ENCODE measurements around the gene SV2A.

DNA sequence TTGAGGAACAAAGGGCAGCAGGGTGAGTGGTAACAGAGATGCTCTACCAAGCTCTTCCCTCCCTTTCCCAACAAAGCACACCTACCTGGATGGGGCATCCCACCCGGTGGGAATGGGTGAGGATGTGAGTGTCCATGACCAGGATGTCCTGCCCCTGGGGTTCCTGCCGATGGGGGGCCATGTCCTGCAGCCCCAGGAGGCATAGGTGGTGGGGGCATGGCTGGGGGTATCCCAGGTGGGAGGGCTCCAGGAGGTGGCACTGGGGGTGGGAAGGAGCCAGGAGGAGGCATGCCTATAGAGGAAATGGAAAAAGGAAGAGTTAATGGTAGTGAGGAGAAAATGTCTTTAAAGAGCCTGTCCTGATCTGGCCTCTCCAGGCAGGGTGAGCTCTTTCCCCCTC, 8.1 kb upstream of the SV2A start:
- TF ChIP-seq POLR2AphosphoS5 (IDR thresholded peaks at IDR 0.05; ENCODE audit: low read depth, low read length): no peak
- TF ChIP-seq PAX5 (IDR thresholded peaks at IDR 0.05; ENCODE audit: insufficient read depth, low read length, severe bottlenecking): no peak

Data from GM12891 (cell line).